Activated CD8-positive, alpha-beta memory T cell treated with anti-CD3 and anti-CD28 coated beads, Interleukin-2, amount 10 ng/mL, durations not matched to agents 7 days and 5 days (primary cell): Measurements from ENCODE around the gene PLEKHA6. TPM values are rescaled to one million over a fixed set of nuclear protein-coding genes. Genes with fewer than 3 reads are reported as not detected.

Source experiments
- ATAC-seq: fragments of 150-1000 bp; cut with Tn5 transposase; one replicate; pipeline ENCODE4 v1.10.0; 2021; ENCODE audit warnings: moderate library complexity
- CTCF ChIA-PET: fragments of 350-600 bp; sonication (Branson Sonifier 250); formaldehyde crosslinking; loops from one replicate; lab custom pipeline; 2021; ENCODE audit warnings: antibody characterized with exemption; lab: Charles Lee
- DNase-seq: peaks from one replicate; pipeline ENCODE4 v3.0.0-alpha.2; 2020
- H3K27ac Mint-ChIP-seq: one replicate; pipeline ENCODE4 v1.8.0; 2021; ENCODE audit warnings: mild to moderate bottlenecking, mixed read lengths
- H3K27me3 Mint-ChIP-seq: one replicate; pipeline ENCODE4 v1.8.0; 2021; ENCODE audit warnings: mixed read lengths
- H3K36me3 Mint-ChIP-seq: one replicate; pipeline ENCODE4 v1.8.0; 2021; ENCODE audit warnings: mild to moderate bottlenecking, mixed read lengths
- H3K4me1 Mint-ChIP-seq: one replicate; pipeline ENCODE4 v1.8.0; 2021; ENCODE audit warnings: mixed read lengths
- H3K4me3 Mint-ChIP-seq: one replicate; pipeline ENCODE4 v1.8.0; 2021; ENCODE audit warnings: mild to moderate bottlenecking, moderate library complexity, mixed read lengths
- H3K9me3 Mint-ChIP-seq: one replicate; pipeline ENCODE4 v1.8.0; 2022; ENCODE audit warnings: low read depth, mixed read lengths
- total RNA-seq, 2 experiments: library from RNA; stranded (reverse); gene quantifications; one replicate each; pipeline ENCODE4 v1.2.3, GENCODE V29; 2021

Gene PLEKHA6
- total RNA-seq, 2 experiments from 2014 or later = 0.02 to 0.29 TPM

DNA sequence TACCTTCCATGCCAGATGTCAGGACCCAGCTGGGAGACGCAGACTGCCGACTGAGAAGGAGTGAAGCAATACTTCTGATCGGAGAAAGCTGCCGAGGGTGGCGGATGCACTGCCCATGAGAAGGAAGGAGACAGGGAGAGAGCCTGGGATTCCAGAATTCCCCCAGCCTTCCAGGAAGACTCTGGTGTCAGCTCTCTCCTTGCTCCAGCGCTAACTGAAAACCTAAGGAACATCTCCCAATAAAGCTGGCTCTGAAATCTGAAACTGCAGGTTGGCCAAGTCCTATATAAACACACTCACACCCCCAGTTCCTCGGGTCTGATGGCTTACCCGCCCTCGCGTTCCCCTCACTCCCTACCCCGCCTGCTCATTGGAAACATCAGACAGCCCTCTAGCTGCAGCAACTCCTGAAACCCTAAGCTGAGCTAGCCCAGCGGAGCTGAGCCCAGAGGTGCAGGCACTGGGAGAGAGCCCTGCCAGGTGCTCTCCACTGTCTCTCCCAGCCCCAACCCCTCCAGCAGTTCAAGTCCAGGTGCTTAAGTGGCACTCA, 52.3 kb downstream of the PLEKHA6 start:
- Mint-ChIP-seq H3K27me3 (peaks cover 39% of the 10 kb centered on the region), H3K4me3 (no peak overlapping the region), H3K27ac (no peak overlapping the region), H3K9me3 (no peaks in the 10 kb centered on the region), H3K4me1 (no peaks in the 10 kb centered on the region), H3K36me3 (no peaks in the 10 kb centered on the region)
- ATAC-seq = no peak
- CTCF ChIA-PET = interaction anchor here (1.1 to 1.3 kb wide), 2 partner anchors 18 to 56 kb away, joined by 3 read pairs; no protein-coding TSS in a partner anchor
- DNase-seq = no peak

- no peaks in the 10 kb centered on the region for H3K9me3 Mint-ChIP-seq
- H3K4me1 Mint-ChIP-seq = no peaks in the 10 kb centered on the region
- H3K4me3 Mint-ChIP-seq = no peak overlapping the region
- no peak for DNase-seq
- CTCF ChIA-PET = no interaction called here
- peaks cover 48% of the 10 kb centered on the region for H3K27me3 Mint-ChIP-seq
- H3K27ac Mint-ChIP-seq = no peak overlapping the region
- no peak for ATAC-seq
- no peaks in the 10 kb centered on the region for H3K36me3 Mint-ChIP-seq
Observed at GRCh38 chr1:204306076-204306475, 53.7 kb downstream of the PLEKHA6 start.

GRCh38 chr1:204304067-204304466, 55.7 kb downstream of the PLEKHA6 start:
- Mint-ChIP-seq H3K9me3 (no peaks in the 10 kb centered on the region), H3K36me3 (no peaks in the 10 kb centered on the region), H3K4me3 (no peak overlapping the region), H3K27ac (no peak overlapping the region), H3K4me1 (no peaks in the 10 kb centered on the region), H3K27me3 (peaks cover 46% of the 10 kb centered on the region)
- ATAC-seq (no peak), DNase-seq (no peak)
- CTCF ChIA-PET = no interaction called here

GRCh38 chr1:204302769-204303168, 57.0 kb downstream of the PLEKHA6 start:
- no peak overlapping the region for H3K27ac Mint-ChIP-seq
- H3K4me1 Mint-ChIP-seq = no peaks in the 10 kb centered on the region
- no peaks in the 10 kb centered on the region for H3K9me3 Mint-ChIP-seq
- CTCF ChIA-PET = interaction anchor here (1.2 kb wide), 1 partner anchor 61 kb away, joined by 5 read pairs; no protein-coding TSS in a partner anchor
- no peak for DNase-seq
- H3K27me3 Mint-ChIP-seq = peaks cover 46% of the 10 kb centered on the region
- no peak for ATAC-seq
- H3K4me3 Mint-ChIP-seq = no peak overlapping the region
- no peaks in the 10 kb centered on the region for H3K36me3 Mint-ChIP-seq

GRCh38 chr1:204301171-204301957, 58.4 kb downstream of the PLEKHA6 start:
- Mint-ChIP-seq H3K36me3 (no peaks in the 10 kb centered on the region), H3K4me3 (no peak overlapping the region), H3K27me3 (peaks cover 40% of the 10 kb centered on the region), H3K27ac (no peak overlapping the region), H3K9me3 (no peaks in the 10 kb centered on the region), H3K4me1 (no peaks in the 10 kb centered on the region)
- no peak for DNase-seq
- CTCF ChIA-PET = no interaction called here
- no peak for ATAC-seq

- H3K4me1 Mint-ChIP-seq = peaks cover 3% of the 10 kb centered on the region
- ATAC-seq = no peak
Observed at GRCh38 chr1:204299814-204300365, 59.8 kb downstream of the PLEKHA6 start.

GRCh38 chr1:204296431-204296988, 63.2 kb downstream of the PLEKHA6 start:
- Mint-ChIP-seq H3K27ac (no peak overlapping the region), H3K36me3 (no peaks in the 10 kb centered on the region), H3K27me3 (peaks cover 36% of the 10 kb centered on the region), H3K4me3 (no peak overlapping the region), H3K9me3 (no peaks in the 10 kb centered on the region), H3K4me1 (peaks cover 3% of the 10 kb centered on the region)
- no peak for ATAC-seq
- DNase-seq = no peak
- CTCF ChIA-PET = interaction anchor here (0.7 to 1.6 kb wide), 2 partner anchors 38 to 67 kb away, joined by 3 to 4 read pairs; no protein-coding TSS in a partner anchor

More at GRCh38 chr1:204299814-204300365, 59.8 kb downstream of the PLEKHA6 start:
- H3K4me3 Mint-ChIP-seq = no peak overlapping the region
- CTCF ChIA-PET = interaction anchor here (1.0 kb wide), 1 partner anchor 41 kb away, joined by 3 read pairs; no protein-coding TSS in a partner anchor
- H3K9me3 Mint-ChIP-seq = no peaks in the 10 kb centered on the region
- DNase-seq = no peak
- H3K27ac Mint-ChIP-seq = no peak overlapping the region
- peaks cover 40% of the 10 kb centered on the region for H3K27me3 Mint-ChIP-seq
- H3K36me3 Mint-ChIP-seq = no peaks in the 10 kb centered on the region

DNA sequence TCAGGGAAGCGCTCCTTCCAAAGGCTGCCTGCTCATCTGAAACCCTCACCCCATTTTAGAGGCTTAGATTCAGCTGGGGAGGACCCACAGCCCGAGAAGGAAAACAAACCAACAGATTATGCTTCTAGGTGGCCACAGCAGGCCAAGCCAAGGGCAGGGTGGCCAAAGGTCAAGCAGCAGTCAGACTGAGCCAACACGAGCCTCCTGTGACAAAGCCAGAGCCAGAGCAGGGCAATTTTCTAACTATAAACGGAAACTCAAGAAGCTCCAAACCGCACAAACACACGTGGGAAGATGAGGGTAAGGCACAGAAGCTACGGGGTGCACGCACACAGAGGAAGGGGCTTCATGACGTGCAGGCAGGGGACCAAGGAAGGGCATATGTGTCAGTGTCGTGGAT, 64.1 kb downstream of the PLEKHA6 start:
- H3K36me3 Mint-ChIP-seq = no peaks in the 10 kb centered on the region
- ATAC-seq (no peak), DNase-seq (no peak)
- no peak overlapping the region for H3K4me3 Mint-ChIP-seq
- peaks cover 41% of the 10 kb centered on the region for H3K27me3 Mint-ChIP-seq
- H3K9me3 Mint-ChIP-seq = no peaks in the 10 kb centered on the region
- CTCF ChIA-PET = interaction anchor here (0.7 to 1.6 kb wide), 3 partner anchors 11 to 68 kb away, joined by 3 to 4 read pairs (median 3); no protein-coding TSS in a partner anchor
- H3K4me1 Mint-ChIP-seq = peaks cover 3% of the 10 kb centered on the region
- no peak overlapping the region for H3K27ac Mint-ChIP-seq

DNA sequence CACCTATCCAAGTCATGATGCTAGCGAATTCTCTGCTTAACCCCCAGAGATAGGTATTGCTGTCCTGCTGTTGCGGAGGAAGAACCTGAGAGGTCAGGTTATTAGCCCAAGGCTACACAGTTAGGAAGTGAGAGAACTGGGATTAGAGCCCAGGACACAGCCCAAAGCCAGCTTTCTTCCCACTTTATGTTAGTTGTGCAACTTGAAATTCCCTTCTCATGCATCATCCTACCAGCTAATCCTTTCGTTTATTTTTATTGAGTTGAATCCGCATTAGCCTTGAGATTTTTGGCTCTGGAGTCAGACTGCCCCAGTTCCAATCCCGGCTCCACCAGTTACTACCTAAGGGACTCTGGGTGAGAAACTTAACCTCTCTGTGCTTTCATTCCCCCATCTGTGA, 65.4 kb downstream of the PLEKHA6 start:
- Mint-ChIP-seq H3K9me3 (no peaks in the 10 kb centered on the region), H3K27me3 (peaks cover 51% of the 10 kb centered on the region), H3K36me3 (no peaks in the 10 kb centered on the region), H3K27ac (no peak overlapping the region), H3K4me1 (peaks cover 3% of the 10 kb centered on the region), H3K4me3 (no peak overlapping the region)
- DNase-seq (no peak), ATAC-seq (no peak)
- CTCF ChIA-PET = no interaction called here

DNA sequence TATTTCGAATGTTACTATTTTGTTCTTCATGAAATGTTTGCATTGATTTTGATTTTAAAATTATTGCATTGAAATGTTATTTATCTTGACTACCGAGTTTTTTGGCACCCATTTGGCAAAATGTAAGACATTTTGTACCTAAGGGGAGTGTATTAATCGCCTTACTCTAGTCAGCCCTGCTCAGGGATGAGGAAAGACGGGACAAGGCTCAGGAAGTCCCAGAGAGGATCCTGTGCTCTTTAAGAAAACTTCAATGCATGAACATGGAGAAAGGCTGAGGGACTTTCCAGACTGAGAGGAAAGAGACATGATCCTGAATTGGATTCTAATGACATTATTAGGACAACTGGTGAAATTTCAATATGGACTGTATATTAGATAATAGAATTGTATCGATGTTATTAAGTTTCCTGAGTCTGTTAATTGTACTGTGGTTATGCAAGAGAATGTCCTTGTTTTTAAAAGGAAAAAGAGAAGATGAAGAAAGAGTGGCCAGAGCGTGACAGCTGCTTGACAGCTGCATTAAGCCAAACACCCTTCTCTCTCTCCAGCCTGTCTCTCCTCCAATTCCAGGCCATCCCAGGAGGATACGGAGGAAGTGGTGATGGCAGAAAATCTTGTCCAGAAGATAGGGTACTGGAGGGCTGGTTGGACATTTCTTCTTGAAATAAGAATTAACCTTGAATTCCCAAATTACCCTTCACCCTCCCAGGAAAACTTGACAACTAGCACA, 66.0 kb downstream of the PLEKHA6 start:
- H3K36me3 Mint-ChIP-seq = no peaks in the 10 kb centered on the region
- no peaks in the 10 kb centered on the region for H3K9me3 Mint-ChIP-seq
- CTCF ChIA-PET = no interaction called here
- no peak for ATAC-seq
- no peak for DNase-seq
- H3K4me3 Mint-ChIP-seq = no peak overlapping the region
- H3K27me3 Mint-ChIP-seq = peaks cover 57% of the 10 kb centered on the region
- peaks cover 3% of the 10 kb centered on the region for H3K4me1 Mint-ChIP-seq
- no peak overlapping the region for H3K27ac Mint-ChIP-seq

DNA sequence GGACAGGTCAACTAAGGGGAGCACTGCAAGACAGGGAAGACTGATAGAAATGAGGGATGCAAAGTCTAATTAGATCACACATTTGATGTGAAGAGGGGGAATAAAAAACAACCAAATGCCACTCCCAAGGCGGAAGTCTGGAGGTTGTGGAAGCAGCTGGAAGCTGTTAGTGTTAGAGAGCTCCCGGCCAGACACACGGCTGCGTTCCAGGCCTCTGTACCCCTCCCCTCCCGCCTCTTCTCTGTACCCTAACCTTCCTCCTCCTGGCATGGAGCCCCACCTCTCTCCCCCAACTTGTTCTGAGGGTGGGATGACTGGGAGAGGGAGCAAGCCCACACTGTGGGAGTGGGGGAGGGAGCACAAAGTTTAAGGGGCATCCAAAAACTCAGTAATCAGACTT, 67.0 kb downstream of the PLEKHA6 start:
- CTCF ChIA-PET = no interaction called here
- no peak for DNase-seq
- Mint-ChIP-seq H3K27ac (no peak overlapping the region), H3K36me3 (no peaks in the 10 kb centered on the region), H3K27me3 (peaks cover 67% of the 10 kb centered on the region), H3K9me3 (no peaks in the 10 kb centered on the region), H3K4me3 (no peak overlapping the region), H3K4me1 (peaks cover 3% of the 10 kb centered on the region)
- no peak for ATAC-seq

DNA sequence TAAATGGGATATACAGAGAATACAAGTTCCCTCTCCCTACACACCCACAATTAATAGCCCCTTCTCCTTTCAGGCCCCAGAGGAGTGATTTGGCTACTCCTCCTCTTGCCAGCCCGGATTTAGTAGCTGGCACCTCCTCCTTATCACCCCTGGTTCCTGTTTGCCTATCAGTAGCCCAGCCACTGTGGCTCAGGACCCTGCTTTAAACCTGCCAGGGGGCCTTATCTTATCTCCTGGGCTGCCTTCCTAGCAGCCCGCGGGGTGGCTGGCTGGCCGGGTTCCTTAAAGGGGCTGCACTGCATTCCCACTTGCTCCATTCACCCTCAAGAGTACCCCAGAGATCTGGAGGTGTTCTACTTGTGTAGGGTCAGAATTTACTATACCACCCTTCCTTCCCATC, 70.4 kb downstream of the PLEKHA6 start:
- no peaks in the 10 kb centered on the region for H3K9me3 Mint-ChIP-seq
- peaks cover 18% of the 10 kb centered on the region for H3K4me1 Mint-ChIP-seq
- H3K27me3 Mint-ChIP-seq = peaks cover 58% of the 10 kb centered on the region
- no peaks in the 10 kb centered on the region for H3K36me3 Mint-ChIP-seq
- no peak overlapping the region for H3K27ac Mint-ChIP-seq
- DNase-seq = no peak
- ATAC-seq = no peak
- no peak overlapping the region for H3K4me3 Mint-ChIP-seq
- CTCF ChIA-PET = interaction anchor here (0.7 kb wide), 1 partner anchor 19 kb away, joined by 3 read pairs; no protein-coding TSS in a partner anchor

DNA sequence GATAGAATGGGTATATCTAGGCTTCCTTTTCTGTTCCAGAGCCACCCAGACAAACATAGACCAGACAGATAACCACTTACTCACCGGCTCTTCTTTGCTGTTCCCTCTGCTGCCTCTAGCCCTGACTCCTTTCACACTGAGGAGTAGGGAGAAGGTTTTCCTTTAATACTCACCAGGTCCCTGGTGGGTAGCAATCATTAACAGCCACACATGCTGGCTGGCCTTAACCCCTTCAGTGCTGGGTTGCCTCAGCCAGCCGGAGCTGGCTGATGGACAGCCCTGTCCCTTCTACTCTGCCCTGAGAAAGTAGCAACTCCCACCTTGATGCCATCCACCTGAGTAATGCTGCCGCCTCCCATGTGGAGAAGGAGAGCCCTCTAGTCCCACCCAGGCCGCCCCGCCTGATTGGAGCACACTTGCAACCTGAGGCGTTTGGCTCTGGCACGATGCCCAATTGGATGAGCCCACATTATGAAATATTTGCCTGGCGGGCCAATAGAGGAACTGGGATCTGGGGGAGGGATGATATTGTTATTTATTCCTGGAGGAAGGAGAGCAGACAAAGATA, 71.6 kb downstream of the PLEKHA6 start:
- ATAC-seq (no peak), DNase-seq (no peak)
- Mint-ChIP-seq H3K27ac (no peak overlapping the region), H3K9me3 (no peaks in the 10 kb centered on the region), H3K4me3 (no peak overlapping the region), H3K36me3 (no peaks in the 10 kb centered on the region), H3K4me1 (peaks cover 18% of the 10 kb centered on the region), H3K27me3 (peaks cover 57% of the 10 kb centered on the region)
- CTCF ChIA-PET = no interaction called here
